HG03280 (cell line): ENCODE measurements around the gene STARD8.

Experiments used
- ATAC-seq: cut with Tn5 transposase; IDR thresholded peaks from one replicate; pipeline ENCODE4 v1.9.1; 2021; ENCODE audit warnings: mild to moderate bottlenecking, moderate library complexity; ENCODE audit not compliant: unreplicated experiment

The STARD8 gene

DNA sequence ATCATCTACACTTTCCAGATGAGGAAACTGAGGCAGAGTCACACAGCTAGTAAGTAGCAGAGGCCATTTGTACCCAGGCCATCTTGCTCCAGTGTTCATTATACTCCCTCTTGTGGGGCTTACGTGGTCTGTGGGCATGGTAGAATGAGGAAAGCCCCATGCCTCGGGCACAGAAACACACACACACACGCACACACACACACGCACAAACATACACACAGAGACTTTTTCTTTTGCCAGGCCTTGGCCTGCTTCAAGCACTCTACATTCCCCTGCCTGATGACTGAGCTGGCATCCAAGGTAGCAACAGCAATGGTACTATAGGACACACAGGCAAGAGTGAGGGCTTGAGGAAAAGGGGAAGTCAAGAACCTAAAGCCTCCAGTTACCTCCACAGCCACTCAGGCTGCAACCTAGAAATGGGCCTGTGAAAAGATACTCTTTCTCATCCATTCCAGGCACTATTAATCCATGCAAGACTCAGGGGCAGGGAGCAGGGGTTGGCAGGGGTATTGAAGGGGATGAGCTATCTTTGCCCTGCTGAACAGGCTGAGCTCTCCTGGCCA, 43.6 kb downstream of the STARD8 start:
- ATAC-seq, result no peak

DNA sequence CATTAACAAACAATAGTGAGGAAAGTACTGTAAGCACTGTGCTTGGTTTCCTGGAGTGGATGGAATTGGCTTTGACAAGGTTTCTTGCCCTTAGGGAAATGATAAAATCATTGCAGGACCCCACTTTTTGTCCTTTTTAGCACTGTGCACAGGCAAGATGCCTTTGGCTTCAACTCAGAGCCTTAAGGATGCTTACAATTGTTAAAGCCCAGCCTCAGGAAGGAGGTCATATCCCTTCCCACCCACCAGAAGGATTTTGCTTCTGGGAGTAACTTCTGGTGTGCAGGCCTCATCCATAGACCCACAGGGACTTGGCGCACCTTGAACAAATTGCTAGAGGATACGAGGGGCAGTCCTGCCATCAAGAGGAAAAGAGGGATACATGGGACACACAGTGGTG, 44.5 kb downstream of the STARD8 start:
- ATAC-seq, result no peak

DNA sequence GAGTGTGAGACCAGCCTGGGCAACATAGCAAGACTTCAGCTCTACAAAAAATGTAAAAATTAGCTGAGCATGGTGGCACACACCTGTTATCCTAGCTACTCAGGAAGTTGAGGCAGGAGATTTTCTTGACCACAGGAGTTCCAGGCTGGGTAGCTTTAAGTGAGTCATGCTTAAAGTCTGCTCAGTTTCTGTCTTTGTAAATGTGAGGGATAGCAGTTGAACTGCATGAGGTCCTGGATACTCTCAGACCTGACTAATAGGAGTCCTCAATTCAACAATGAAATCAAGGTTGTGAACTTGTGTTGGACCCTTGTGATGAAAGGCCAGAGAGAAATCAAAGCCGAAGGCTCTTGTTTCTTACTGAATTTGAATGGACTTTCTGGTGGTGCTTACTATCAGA, 45.2 kb downstream of the STARD8 start:
- ATAC-seq, result no peak

DNA sequence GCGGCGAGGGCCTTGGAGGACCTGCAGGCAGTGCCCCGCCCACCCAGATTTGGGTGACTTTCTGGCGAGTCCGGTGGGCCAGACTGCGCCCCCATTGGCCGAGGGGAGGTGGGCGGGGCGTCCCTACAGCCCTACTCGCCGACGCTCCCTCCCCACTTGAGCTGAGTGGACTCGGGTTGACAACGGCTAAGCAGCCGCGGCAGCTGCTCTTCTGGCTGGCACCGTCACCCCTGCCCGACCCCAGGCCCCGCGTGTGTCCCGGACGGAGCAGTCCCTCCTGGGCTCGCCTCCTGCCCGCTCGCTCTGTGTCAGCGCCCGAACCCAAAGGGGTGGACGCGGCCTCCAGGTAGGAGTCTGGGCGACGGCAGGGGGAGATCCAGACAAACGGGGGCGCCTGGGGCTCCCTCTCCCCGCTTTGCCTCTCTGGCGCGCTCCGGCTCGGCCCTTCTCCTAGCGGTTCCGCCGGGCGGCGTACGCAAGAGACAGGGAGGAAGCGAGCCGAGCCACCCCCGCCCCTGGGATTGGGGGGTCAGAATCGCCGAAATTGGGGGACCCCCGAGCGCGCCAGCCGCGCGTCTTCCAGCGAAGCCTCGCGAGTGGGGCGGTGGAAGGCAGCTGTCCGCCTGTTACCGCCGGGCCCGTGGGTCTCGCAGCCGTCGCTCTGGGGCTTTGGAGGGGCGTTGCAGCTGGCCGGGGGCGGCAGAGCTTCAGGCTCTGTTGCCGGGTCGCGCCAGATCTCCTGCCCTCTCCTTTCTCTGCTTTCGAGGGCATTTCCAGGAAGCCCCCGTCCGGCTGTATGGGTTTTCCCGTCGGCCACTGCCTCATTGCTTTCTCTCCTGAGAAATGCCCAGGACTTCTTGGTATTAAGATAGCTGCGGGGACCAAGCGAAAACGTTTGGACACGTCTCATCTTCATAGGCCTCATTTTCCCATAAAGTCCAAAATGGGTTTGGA, 46.3 kb downstream of the STARD8 start:
- ATAC-seq, result no peak

- ATAC-seq, result no peak
These were observed 47.2 kb downstream of the STARD8 start for GRCh38 chrX:68694435-68695205.

GRCh38 chrX:68695206-68695845, 47.9 kb downstream of the STARD8 start:
- ATAC-seq, result no peak

GRCh38 chrX:68696267-68696990, 49.0 kb downstream of the STARD8 start:
- ATAC-seq, result no peak

DNA sequence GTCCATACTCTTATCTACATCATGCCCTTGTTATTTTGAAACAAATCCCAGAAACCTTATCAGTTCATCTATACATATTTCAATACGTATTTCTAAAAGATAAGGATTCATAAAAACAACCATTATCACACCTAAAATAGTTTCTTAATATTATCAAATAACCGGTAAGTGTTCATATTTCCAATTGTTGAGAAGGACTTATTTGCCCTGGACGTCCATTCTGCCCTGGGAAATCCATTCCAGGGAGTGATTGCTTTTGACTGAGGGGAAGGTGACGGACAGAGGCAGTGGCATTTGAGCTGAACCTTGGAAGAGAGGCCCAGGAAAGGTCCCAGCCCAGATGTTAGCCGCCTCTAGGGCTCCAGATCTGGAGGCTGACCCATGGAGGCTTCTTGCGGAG, 49.6 kb downstream of the STARD8 start:
- ATAC-seq, result no peak

- no peak for ATAC-seq
These were observed 50.1 kb downstream of the STARD8 start for GRCh38 chrX:68697465-68698125.

DNA sequence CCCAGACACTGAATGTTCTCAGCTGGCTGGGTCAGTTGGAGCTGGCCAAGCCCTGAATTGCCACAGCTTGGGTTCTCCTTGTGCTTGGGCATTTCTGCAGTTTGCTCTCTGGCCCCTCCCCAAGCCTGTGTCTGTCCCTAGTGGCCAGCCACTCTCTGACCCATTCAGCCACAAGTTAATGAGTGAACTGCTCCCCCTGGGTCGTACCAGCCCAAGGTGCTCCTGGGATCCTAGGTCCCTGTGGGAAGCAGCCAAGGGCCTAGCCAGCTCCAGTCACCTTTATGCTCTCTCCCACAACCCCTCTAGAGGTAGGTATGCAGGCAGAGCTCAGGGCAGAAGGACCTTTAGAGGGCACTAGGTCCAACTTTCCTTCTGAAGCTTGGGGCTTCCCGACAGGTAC, 51.5 kb downstream of the STARD8 start:
- no peak for ATAC-seq

DNA sequence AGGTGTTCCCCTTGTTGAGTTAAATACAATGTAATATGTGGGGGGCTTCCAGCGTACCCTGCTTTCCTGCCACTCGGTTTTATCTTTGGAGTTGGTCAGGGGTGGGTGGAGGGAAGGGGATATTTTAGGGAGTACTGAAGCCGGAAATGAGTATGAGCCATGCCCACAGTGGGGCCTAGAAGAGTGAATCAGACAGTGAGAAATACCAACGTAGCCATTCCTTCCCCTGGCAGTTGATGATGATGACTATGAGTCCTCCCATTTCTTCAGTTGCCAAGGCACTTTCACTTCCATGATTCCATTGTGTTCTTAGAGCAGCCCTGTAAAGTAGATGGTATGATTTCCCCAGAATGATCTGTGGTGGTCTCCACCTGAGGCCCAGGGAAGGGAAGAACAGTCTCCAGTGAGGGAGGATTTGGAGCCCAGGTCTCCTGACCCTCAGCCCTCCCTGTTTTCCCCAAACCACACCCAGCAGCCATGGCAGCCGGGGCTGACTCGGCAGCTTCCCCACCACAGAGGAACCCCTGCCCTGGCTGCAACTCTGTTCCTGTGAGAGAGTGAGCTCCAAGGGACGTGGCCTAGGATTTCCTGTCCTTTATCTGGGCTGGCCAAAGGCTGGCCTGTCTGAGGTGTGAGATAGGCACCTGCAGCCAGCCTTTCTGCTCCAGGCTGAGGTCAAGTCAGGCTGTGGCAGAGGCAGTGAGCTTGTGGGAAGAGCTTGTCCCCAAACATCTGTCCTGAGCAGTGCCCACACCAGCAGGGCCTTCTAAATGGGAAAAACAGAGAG, 52.7 kb downstream of the STARD8 start:
- no peak for ATAC-seq

DNA sequence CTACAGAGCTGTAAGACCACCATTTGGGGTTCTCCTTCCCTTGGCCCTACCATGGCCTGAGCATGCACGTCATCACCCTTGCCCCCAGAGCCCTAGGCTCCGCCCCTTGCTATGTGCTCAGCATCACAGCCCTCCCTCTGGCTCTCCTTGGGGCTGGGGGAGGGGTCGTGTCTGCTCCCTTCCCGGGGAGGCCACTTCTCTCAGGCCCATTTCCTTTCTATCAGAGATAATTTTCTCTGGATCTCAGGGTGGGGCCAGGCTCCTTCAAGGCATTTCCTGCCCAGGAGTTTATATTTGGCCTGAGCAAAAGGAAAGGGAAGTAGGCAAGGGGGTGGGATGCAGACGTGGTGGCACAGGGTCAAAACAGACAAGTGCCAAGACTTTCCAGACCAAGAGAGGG, 55.9 kb downstream of the STARD8 start:
- ATAC-seq, result no peak

- no peak for ATAC-seq
These were observed 56.4 kb downstream of the STARD8 start for GRCh38 chrX:68703846-68704245.

GRCh38 chrX:68705986-68706385, 58.5 kb downstream of the STARD8 start:
- no peak for ATAC-seq

GRCh38 chrX:68708503-68709290, 61.2 kb downstream of the STARD8 start:
- ATAC-seq, result no peak

GRCh38 chrX:68710870-68711576, 63.6 kb downstream of the STARD8 start:
- ATAC-seq, result no peak

GRCh38 chrX:68711845-68712244, 64.4 kb downstream of the STARD8 start:
- no peak for ATAC-seq

DNA sequence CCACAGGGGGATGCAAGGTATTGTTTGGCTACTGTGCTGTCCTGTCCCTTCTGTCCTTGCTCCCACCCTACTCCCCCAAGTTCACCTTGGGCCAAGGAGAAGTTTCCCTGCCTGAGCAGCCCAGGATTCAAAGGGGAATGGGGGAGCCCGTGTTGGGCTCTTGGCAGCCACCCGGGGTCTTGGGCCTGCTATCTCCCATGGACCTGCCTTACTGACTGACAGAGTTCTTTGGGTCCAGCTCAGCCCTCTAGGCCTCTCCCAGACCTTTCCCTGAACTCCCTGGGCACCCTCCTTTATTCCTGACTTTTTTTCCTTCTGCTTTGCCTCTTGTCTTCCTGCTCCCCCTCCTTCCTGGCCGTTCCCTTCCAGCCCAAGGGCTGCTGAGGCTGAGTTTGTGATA, 67.4 kb downstream of the STARD8 start:
- no peak for ATAC-seq
